Measurements from ENCODE around the gene TNFRSF21. TPM values are rescaled to one million over a fixed set of nuclear protein-coding genes. Genes with fewer than 3 reads are reported as not detected.

The TNFRSF21 gene
- total RNA-seq, 1 donor from 2014 or later: 28.9 TPM

GRCh38 chr6:47302043-47302442 lies 7.7 kb downstream of the TNFRSF21 start:
- TF ChIP-seq, protein P1, sequence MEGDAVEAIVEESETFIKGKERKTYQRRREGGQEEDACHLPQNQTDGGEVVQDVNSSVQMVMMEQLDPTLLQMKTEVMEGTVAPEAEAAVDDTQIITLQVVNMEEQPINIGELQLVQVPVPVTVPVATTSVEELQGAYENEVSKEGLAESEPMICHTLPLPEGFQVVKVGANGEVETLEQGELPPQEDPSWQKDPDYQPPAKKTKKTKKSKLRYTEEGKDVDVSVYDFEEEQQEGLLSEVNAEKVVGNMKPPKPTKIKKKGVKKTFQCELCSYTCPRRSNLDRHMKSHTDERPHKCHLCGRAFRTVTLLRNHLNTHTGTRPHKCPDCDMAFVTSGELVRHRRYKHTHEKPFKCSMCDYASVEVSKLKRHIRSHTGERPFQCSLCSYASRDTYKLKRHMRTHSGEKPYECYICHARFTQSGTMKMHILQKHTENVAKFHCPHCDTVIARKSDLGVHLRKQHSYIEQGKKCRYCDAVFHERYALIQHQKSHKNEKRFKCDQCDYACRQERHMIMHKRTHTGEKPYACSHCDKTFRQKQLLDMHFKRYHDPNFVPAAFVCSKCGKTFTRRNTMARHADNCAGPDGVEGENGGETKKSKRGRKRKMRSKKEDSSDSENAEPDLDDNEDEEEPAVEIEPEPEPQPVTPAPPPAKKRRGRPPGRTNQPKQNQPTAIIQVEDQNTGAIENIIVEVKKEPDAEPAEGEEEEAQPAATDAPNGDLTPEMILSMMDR (IDR thresholded peaks at IDR 0.05): no peak
- H3K27me3 ChIP-seq: no peaks in the 10 kb centered on the region
- no peaks in the 10 kb centered on the region for H3K9me3 ChIP-seq
- DNase-seq (no peak), ATAC-seq (no peak)
- H3K36me3 ChIP-seq: no peaks in the 10 kb centered on the region
- intact Hi-C loops (cut with DNase I): no loop called here
- H3K27ac ChIP-seq: no peak overlapping the region
- H3K4me3 ChIP-seq: no peak overlapping the region
- no peaks in the 10 kb centered on the region for H3K4me1 ChIP-seq

- no peak for DNase-seq
- no peak overlapping the region for H3K4me3 ChIP-seq
- H3K9me3 ChIP-seq: no peaks in the 10 kb centered on the region
- intact Hi-C loops (cut with DNase I): no loop called here
- ATAC-seq: no peak
- H3K27ac ChIP-seq: no peak overlapping the region
- H3K36me3 ChIP-seq: no peaks in the 10 kb centered on the region
- TF ChIP-seq, protein P1 (IDR thresholded peaks at IDR 0.05): no peak
- no peaks in the 10 kb centered on the region for H3K4me1 ChIP-seq
- H3K27me3 ChIP-seq: no peaks in the 10 kb centered on the region
Observed at GRCh38 chr6:47301441-47301840, 8.3 kb downstream of the TNFRSF21 start.

DNA sequence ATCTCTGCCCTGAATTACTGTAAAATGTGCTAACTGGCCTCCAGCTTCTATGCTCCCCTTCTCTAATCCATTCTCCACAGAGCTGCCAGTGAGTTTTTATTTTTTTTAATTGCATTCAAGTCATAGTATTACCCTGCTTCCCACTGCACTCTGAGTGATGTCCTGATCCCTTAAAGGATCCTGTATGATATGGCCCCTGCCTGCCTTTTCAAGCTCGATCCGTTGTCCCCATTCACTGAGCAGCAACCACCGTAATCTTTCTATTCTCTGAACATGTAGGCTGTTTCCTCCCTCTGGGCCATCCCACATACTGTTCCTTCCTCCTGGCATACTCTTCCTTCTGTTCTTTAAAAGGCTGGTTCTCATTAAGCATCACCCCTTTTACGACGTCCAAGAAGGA lies 9.3 kb downstream of the TNFRSF21 start:
- TF ChIP-seq, protein P1 (IDR thresholded peaks at IDR 0.05): no peak
- Histone ChIP-seq H3K36me3 (no peaks in the 10 kb centered on the region), H3K9me3 (no peaks in the 10 kb centered on the region), H3K4me3 (no peak overlapping the region), H3K4me1 (no peaks in the 10 kb centered on the region), H3K27ac (no peak overlapping the region), H3K27me3 (no peaks in the 10 kb centered on the region)
- ATAC-seq (no peak), DNase-seq (no peak)
- intact Hi-C loops (cut with DNase I): no loop called here

- no peak overlapping the region for H3K27ac ChIP-seq
- TF ChIP-seq, protein P1 (IDR thresholded peaks at IDR 0.05): no peak
- no peaks in the 10 kb centered on the region for H3K36me3 ChIP-seq
- no peak overlapping the region for H3K4me3 ChIP-seq
- intact Hi-C loops (cut with DNase I): no loop called here
- DNase-seq (no peak), ATAC-seq (no peak)
- H3K4me1 ChIP-seq: no peaks in the 10 kb centered on the region
- no peaks in the 10 kb centered on the region for H3K9me3 ChIP-seq
- H3K27me3 ChIP-seq: no peaks in the 10 kb centered on the region
Observed at GRCh38 chr6:47299965-47300364, 9.7 kb downstream of the TNFRSF21 start.

DNA sequence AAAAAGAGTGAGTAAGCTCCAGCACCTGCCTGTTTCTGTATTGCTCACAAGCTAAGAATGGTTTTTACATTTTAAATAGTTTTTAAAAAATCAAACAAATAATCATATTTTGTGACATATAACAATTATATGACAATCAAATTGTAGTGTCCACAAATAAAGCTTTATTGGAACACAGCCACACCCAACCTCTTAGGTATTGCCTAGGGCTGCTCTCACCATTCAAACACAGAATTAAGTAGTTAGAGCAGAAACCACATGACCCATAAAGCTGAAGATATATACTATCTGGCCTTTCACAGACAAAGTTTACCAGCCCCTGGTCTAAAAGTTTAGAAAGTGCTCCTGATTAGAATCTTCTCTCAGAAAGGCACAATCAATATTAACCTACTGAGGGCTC lies 11.2 kb downstream of the TNFRSF21 start:
- intact Hi-C loops (cut with DNase I): no loop called here
- H3K27ac ChIP-seq: no peak overlapping the region
- H3K4me3 ChIP-seq: no peak overlapping the region
- no peaks in the 10 kb centered on the region for H3K27me3 ChIP-seq
- TF ChIP-seq, protein P1 (IDR thresholded peaks at IDR 0.05): no peak
- no peaks in the 10 kb centered on the region for H3K9me3 ChIP-seq
- no peak for ATAC-seq
- no peaks in the 10 kb centered on the region for H3K36me3 ChIP-seq
- DNase-seq: no peak
- no peaks in the 10 kb centered on the region for H3K4me1 ChIP-seq

- peaks cover 9% of the 10 kb centered on the region for H3K9me3 ChIP-seq
- H3K4me3 ChIP-seq: no peak overlapping the region
- DNase-seq: no peak
- no peaks in the 10 kb centered on the region for H3K36me3 ChIP-seq
- no peaks in the 10 kb centered on the region for H3K27me3 ChIP-seq
- no peak overlapping the region for H3K27ac ChIP-seq
- H3K4me1 ChIP-seq: no peaks in the 10 kb centered on the region
- ATAC-seq: no peak
- intact Hi-C loops (cut with DNase I): no loop called here
- TF ChIP-seq, protein P1 (IDR thresholded peaks at IDR 0.05): no peak
Observed at GRCh38 chr6:47294990-47295389, 14.7 kb downstream of the TNFRSF21 start.
